ENCODE data around the gene NKX2-1. TPM values are rescaled to one million over a fixed set of nuclear protein-coding genes. Genes with fewer than 3 reads are reported as not detected.

The NKX2-1 gene
- total and polyA plus RNA-seq, 2 experiments from 2014 or later, result 0.11 TPM; not detected in 1

DNA sequence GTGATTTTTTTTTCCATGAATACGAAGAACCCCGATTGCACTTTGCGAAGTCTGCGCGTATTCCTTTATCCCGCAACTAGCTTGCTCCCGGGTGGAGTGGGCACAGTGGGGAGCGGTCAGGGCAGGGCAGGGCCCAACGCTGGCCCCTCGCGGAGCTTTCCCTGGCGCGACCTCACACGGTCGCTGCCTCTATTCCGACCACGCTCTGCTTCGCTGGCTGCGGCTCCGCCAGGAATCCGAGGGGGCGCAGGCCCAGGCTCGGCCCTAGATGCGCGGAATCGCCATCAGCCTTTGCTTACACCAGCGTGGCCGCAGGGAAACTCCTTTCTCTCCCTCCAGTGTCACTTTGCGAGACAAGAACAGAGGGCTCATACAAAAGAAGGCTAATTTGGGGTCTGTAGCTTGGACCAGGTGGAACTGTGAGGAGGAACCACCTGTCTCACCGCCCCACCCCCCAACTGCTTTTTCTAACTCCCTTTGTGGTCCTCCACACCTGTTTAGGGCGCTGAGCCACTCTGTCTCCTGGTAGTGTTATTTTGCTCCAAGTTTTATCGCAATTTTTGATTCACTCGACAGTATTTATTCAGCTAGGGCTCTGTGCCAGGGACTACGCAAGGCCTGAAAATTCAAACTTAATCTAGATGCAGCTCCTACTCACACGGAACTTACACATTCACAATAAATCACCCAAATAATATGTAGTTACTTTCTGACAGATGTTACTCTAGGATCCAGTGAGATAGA is 3.1 kb upstream of the NKX2-1 start:
- Histone ChIP-seq H3K27ac (no peak overlapping the region), H3K36me3 (no peaks in the 10 kb centered on the region), H3K4me1 (ENCODE audit: low read depth) (peaks cover 9% of the 10 kb centered on the region), H3K27me3 (peaks cover 100% of the 10 kb centered on the region), H3K4me3 (no peak overlapping the region), H3K9me3 (ENCODE audit: low read depth) (no peaks in the 10 kb centered on the region)
- no peak for TF ChIP-seq CTCF (IDR thresholded peaks at IDR 0.05; ENCODE audit: low read depth, low read length)
- DNase-seq (ENCODE audit: low read depth in 1 of 2, low spot score in 1 of 2), result no peak

- Histone ChIP-seq H3K9me3 (ENCODE audit: low read depth) (no peaks in the 10 kb centered on the region), H3K4me1 (ENCODE audit: low read depth) (peaks cover 9% of the 10 kb centered on the region), H3K4me3 (no peak overlapping the region), H3K36me3 (no peaks in the 10 kb centered on the region), H3K27me3 (peaks cover 100% of the 10 kb centered on the region), H3K27ac (no peak overlapping the region)
- no peak for TF ChIP-seq CTCF (IDR thresholded peaks at IDR 0.05; ENCODE audit: low read depth, low read length)
- no peak for DNase-seq (ENCODE audit: low read depth in 1 of 2, low spot score in 1 of 2)
These were observed 2.4 kb upstream of the NKX2-1 start for GRCh38 chr14:36522347-36522971.

DNA sequence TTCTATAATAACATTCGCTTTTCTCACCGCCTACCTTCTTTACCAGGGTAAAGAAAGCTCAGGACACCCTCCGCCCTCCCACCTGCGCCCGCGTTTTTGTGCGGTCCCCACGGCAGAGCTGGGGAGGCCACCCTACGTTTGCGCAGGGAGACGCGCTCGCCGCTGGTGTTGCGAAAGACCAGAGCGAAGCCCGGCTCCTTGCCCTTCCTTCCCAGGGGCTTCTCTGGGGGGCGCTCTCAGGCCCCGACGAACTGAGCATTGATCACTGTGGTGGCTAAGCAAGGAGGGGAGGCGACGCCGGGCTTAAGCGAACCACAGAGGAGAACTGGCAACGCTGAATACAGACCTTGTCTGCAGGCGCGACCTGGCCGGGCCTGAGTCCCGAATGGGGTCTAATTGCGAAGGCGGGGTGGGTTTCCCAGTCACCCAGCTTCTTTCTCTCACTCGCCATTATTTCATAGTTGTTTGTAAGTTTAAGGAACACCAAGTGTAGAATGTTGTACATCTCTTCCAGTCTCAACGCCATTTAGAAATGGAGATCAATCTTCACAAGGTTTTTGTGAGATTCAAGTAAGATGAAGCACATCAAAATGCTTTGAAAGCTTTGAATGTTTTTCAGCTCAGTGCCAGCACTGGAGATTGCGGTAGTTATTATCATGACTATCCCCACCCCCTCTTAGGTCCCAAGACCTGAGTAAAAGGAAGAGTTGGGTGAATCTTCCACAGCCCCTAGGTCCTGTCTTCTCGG is 1.7 kb upstream of the NKX2-1 start:
- Histone ChIP-seq H3K27me3 (peaks cover 100% of the 10 kb centered on the region), H3K27ac (no peak overlapping the region), H3K4me3 (no peak overlapping the region), H3K36me3 (no peaks in the 10 kb centered on the region), H3K4me1 (ENCODE audit: low read depth) (peaks cover 9% of the 10 kb centered on the region), H3K9me3 (ENCODE audit: low read depth) (no peaks in the 10 kb centered on the region)
- no peak for TF ChIP-seq CTCF (IDR thresholded peaks at IDR 0.05; ENCODE audit: low read depth, low read length)
- no peak for DNase-seq (ENCODE audit: low read depth in 1 of 2, low spot score in 1 of 2)

DNA sequence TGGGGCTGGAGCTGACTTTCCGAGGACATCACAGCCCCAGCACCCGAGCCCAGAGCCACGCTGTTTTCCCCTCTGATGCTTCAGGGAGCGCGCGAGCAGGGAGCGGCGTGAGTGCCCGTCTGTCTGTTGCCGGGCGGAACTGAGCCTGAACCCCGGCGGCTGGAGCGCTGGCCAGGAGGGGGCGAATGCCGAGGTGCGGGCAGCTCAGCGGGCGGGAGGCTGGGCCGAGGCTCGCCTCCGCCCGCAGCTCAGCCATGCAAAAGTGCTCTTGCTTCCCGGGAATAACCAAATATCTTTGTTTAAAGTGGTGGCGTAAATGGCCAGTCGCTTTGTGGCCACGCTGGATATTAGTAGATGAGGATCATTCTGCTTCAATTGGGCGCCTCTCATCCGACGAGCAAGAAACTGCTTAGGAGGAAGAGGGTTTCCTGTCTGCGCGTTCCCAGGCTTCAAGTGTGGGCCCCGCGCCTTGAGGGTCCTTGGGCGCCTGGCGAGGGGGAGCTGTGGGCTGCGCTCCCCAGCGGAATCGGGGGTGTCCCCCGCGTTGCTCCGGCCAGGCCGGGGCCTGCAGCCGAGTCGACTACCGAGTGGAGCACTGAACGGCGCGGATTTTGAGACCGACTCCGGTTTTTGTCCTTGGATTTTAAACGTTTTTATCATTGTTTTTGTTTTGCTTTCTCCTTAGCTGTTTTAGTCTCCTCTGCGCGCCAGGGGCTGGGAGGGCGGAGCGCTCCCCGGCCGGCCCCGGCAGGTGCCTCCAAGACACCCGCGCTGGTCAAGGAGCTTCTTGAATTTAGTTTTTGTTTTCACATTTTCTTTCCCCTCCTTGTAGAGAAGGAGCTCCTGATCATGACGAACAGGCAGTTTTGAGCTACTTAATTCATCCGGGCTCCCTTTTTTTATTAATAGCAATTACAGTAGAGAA is 831 bp upstream of the NKX2-1 start:
- H3K9me3 ChIP-seq (ENCODE audit: low read depth), result no peaks in the 10 kb centered on the region
- peak; percentile 33 for TF ChIP-seq CTCF (IDR thresholded peaks at IDR 0.05; ENCODE audit: low read depth, low read length)
- H3K27me3 ChIP-seq, result peaks cover 100% of the 10 kb centered on the region
- H3K27ac ChIP-seq, result no peak overlapping the region
- no peak overlapping the region for H3K4me3 ChIP-seq
- peaks cover 9% of the 10 kb centered on the region for H3K4me1 ChIP-seq (ENCODE audit: low read depth)
- no peaks in the 10 kb centered on the region for H3K36me3 ChIP-seq
- DNase-seq (ENCODE audit: low read depth in 1 of 2, low spot score in 1 of 2), result peak; percentile 19 to 62
